Right lobe of liver (tissue), 4 donors: ENCODE data around the gene PHLDA1.

ENCODE experiments used
- CTCF ChIP-seq, 4 donors: fragments of 200-600 bp in 3 of 4; fragments of 450-650 bp in 1 of 4; IDR thresholded peaks; one replicate each; pipeline versions ENCODE4 v1.5.1 to v1.8.0; 2016 to 2022; ENCODE audit warnings: antibody characterized with exemption in 4 of 4, mild to moderate bottlenecking in 2 of 4
- POLR2A ChIP-seq: fragments of 450-650 bp; IDR thresholded peaks from one replicate; pipeline ENCODE4 v1.6.1; 2017; ENCODE audit warnings: antibody characterized with exemption, mild to moderate bottlenecking
- donor health status: DM: no; HTN: no; CAD: no.
- donor health status: DM: no; HTN: no; CAD: no.
- donor health status: DM: no; HTN: yes; CAD: no.

- TF ChIP-seq CTCF (IDR thresholded peaks at IDR 0.05) (no peak), POLR2A (no peak)
Observed at GRCh38 chr12:75975702-75976101, 55.9 kb downstream of the PHLDA1 start.
